HuH-7.5 (cell line): ENCODE measurements around the gene TBC1D16.
"Not testable (repeated sequence)": the region's sequence is repeated elsewhere in the genome, so short reads cannot be mapped to it uniquely, and the experiment has no call there.

Experiments
- DNase-seq: peaks from one replicate; pipeline ENCODE4 v3.0.0; 2011; ENCODE audit warnings: low spot score

Gene TBC1D16

GRCh38 chr17:80053102-80053501 is 17.4 kb upstream of the TBC1D16 start:
- no peak for DNase-seq

DNA sequence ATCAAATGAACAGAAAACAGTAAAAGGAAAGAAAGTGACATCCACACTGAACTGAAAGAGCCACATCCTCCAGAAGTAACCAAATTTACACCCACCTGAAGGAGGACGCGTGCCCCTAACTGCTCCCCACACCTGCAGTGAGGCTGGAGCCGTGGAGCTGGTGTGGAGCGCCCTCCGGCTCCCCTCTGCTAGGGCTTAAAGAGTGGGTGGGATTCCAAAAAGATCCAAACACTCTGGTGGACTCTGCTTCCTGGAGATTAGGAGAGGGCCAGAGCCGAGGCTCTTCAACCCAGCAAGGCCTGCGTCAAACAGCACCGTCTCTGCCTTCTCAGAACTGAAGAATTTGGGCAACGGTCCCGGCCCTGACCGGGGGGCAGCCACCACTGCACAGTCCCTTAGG is 16.0 kb upstream of the TBC1D16 start:
- DNase-seq, result no peak

GRCh38 chr17:80050706-80051105 is 15.0 kb upstream of the TBC1D16 start:
- no peak for DNase-seq

DNA sequence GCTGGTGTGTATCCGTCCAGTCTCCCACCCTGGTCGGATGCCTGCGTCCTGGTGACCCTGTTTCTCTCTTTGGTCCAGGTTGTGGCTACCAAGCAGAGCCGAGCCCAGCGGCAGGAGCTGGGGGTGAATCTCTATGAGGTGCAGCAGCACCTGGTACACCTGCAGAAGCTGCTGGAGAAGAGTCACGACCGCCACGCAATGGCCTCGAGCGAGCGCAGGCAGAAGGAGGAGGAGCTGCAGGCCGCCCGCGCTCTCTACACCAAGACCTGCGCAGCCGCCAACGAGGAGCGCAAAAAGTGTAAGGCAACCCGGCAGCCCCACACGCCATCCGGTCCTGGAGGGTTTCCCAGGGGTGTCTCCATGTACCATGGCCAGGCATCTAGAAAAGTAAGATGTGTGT is 14.3 kb upstream of the TBC1D16 start:
- DNase-seq, result no peak

DNA sequence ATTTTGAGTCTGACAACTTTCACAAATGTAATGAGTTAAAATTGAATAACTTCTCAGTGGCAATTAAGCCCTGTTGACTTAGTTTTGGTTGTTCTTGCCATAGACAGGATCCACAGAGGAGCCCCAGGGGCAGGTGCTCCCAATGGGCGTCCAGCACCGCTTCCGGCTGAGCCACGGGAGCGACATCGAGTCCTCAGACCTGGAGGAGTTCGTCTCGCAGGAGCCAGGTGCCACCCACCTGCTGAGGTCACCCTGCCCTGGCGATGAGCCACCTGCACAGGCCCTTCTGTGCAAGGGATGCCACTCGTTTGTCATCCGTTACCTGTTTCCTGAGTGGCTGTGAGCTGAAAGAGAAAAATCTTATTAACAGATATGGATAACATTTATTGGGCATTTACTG is 11.5 kb upstream of the TBC1D16 start:
- no peak for DNase-seq

DNA sequence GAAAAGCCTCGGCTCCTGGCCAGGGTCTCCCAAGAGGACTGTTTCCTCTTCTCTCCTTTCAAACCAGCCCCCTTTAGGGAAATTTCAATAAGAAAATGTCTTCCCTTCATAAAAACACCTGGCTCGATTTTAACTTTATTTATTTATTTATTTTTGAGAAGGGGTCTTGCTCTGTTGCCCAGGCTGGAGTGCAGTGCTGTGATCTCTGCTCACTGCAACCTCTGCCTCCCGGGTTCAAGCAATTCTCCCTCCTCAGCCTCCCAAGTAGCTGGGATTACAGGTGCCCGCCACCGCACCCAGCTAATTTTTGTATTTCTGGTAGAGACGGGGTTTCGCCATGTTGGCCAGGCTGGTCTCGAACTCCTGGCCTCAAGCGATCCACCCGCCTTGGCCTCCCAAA is 11.0 kb upstream of the TBC1D16 start:
- not testable (repeated sequence) for DNase-seq

- no peak for DNase-seq
These were observed 10.0 kb upstream of the TBC1D16 start for GRCh38 chr17:80045703-80046102.

GRCh38 chr17:80043963-80044362 is 8.3 kb upstream of the TBC1D16 start:
- no peak for DNase-seq

DNA sequence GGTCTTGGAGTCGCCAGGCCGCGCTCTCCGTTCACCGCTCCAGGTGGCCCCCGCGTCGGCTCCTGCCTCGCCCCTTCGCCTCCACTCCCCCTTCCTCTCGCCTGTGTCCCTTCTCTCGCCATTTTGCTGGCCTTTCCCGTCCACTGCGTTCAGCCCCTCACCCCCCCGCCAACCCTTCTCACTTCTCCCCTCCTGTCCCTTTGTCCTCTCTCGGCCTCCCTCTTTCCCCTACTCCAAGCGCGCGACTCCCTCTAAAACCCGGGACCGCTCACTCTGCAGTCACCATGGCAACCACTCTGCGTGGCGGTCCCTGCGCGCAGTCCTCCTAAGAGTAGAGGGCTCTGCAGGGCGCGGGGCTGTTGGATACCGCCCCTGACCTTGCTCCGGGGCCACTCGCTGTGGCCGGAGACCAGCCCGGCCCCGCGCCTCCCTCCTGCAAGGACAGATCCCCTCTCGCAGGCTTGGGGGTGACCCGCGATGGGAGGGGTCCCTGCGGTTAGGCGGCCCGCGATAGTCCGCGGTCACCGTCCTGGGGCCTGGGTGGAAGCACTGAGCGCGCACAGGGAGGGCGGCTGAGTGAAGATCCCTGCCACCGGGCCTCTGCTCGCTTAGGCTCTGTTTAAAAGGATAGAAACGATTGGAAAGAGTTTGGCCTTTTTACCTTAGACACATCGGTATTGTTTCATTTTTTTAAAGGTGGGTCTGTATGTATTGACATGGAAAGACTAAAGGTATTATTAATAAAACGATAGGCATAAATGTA is 1.2 kb upstream of the TBC1D16 start:
- peak; percentile 54 for DNase-seq

DNA sequence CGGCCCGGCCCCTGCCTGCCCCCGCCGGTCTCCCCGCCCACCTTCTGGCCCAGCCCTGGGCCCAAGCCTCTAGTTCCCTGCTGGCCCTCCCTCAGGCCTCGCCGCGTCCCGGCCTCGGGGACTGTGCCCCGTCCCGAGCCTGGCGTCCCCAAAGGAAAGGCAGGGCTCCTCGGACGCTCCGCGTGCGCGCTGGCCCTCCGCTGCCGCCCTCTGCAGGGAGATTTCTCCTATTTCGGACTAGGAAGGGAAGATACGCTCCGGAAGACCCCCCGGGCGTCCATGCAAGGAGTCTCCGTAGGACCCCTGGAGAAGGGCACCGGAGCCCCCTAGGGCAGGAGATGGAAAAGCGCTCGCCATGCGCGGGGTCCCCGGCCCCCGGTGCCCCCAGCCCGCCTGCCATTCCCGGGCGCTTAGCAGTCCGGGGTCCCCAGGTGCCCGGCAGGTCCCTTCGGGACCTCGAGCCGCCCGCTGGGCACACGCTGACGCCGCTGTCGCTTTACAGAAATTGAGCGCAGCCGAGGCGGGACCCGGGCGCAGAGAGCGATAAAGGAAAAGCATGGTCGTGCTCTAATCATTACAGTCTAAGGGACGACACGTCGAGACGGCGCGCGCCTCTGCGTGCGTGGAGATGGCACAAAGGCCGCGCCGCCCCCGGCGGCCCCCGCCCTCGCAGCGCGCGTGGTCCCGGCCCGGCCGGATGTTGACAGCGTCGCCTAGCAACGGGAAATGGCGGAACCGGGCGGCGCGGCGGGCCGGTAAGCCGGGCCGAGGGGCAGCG is 454 bp upstream of the TBC1D16 start, which contains the start of gene CCDC40:
Gene CCDC40, plus strand, starts transcription at position 706 of the 778 bp plus-strand sequence. Its CDS starts 21 bp downstream, at position 727.
- peak; percentile 86 for DNase-seq

GRCh38 chr17:80034791-80035686 is 633 bp downstream of the TBC1D16 start:
- DNase-seq, result no peak

DNA sequence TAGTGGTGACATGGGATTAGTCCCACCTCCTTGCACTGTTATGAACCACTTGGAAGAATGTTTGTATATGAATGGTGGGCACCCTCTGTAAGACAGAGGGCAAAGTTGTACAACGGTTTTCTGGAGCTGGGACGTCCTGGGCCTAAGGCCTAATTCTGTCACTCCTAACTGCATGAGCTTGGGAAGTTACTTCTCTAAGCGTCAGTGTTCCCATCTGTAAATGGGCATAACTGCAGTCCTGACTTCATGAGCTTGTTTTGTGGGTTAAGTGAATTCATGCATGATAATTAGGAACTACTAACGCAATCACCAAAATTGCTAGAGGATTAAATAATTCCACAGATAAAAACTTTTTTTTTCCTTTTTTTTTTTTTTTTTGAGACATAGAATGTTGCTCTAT is 1.8 kb downstream of the TBC1D16 start:
- DNase-seq, result no peak

DNA sequence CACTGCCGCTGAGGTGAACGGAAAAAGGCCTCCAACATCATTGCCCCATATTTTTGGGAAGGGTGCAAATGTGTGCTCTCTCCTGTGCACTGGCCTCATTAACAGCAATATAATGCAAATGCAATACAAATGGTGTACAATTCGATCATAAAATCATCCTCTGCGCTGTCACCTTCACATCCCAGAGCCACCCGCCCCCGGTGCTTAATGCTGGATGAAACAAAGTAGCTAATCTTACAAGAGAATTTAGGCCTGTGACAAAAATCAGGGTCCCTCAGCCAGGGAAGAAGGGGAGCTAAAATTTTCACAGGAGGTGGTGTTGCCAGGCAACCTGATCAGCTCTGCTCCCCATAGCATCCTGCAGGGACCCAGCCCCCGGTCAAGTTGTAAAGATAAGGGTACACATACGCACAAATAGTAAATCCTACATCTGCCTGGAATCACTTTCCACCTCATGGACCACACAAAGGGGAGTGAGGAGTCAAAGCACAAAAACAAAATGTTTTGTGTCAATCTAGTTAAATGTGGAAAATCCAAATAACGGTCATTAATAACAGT is 3.0 kb downstream of the TBC1D16 start:
- DNase-seq, result no peak

- DNase-seq, result no peak
These were observed 3.8 kb downstream of the TBC1D16 start for GRCh38 chr17:80031691-80032430.

DNA sequence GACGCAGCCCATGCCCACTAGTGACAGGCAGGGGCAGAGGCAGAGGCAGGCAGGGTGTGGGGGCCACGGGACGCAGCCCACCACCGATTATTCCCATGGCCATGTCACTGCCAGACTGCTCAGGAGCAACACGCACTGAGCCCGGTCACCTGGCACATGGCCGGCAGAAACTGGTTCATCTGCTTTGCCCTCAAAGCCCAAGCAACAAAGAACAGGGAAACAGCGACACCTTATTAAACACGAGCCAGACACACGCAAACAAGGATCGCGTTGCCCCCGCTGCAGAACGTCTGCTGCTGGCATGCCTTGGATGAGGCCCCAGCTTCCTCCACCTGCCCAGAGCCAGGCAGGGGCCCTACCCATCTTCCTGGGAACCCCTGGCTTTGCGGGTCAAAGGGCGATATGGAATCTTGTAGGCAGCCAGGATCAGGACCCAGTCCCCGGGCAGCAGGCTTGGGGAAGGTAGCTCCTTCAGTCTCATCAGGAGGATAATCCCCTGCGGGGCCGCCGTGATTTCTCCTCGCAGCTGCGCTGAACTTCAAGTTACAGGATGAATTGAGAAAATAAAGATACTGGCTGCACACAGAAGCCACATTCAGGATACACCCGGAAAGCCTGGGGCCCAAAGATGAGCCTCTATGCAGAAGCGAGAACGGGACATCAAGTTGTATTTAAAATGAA is 4.8 kb downstream of the TBC1D16 start:
- DNase-seq, result no peak

DNA sequence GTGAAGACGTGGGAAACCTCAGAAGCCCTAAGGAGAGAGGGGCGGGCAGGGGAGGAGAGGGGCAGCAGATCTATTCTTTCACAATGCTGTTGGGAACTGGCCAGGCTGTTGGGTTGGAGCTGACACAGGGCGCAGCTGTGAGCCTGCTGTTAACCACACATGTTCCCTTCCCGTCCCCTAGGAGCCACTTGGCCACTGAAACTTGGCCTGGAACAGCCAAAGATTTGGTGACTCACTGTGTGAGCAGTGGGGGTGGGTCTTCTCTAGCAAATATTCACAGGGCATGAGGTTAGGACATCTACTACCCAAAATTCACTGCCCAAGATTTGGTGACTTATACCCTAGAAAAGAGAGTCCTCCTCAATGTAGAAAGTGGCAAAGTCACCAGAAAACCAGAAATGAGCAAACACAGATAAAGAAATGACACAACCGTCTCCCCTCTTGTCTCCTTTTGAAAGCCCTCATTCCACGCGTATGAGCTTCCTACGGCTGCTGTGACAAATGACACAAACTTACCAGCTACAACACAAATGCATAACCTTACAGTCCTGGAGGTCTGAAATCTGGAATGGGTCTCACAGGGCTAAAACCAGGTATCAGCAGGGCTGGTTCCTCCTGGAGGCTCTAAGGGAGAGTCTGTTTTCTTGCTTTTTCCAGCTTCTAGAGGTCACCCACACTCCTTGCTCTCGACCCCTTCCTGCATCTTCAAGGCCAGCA is 6.3 kb downstream of the TBC1D16 start:
- DNase-seq, result peak; percentile 63

DNA sequence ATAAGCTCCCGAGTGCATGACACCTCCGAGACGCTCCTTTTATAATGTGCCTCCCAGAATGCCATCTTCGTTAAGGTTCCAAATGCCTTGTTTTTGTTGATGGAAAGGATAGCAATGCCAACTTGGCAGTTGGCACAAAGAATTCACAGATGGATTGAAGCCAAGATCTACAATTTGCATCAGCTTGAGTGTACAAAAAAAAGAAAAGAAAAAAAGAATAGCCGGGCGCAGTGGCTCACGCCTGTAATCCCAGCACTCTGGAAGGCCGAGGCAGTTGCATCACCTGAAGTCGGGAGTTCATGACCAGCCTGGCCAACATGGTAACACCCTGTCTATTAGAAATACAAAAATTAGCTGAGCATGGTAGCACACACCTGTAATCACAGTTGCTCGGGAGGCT is 7.6 kb downstream of the TBC1D16 start:
- no peak for DNase-seq

GRCh38 chr17:80027043-80027435 is 8.6 kb downstream of the TBC1D16 start:
- DNase-seq, result no peak

GRCh38 chr17:80026359-80027042 is 9.2 kb downstream of the TBC1D16 start:
- no peak for DNase-seq
